ENCODE measurements around the gene ITPR1.

The ITPR1 gene

GRCh38 chr3:4505688-4506558, 12.8 kb downstream of the ITPR1 start:
- Histone ChIP-seq H3K9ac (ENCODE audit: insufficient read length, low read depth) (no peak overlapping the region), H3K27me3 (ENCODE audit: insufficient read depth, insufficient read length) (no peaks in the 10 kb centered on the region), H3K4me3 (ENCODE audit: insufficient read length, low read depth) (no peak overlapping the region), H3K36me3 (ENCODE audit: insufficient read depth, insufficient read length, low read length) (no peaks in the 10 kb centered on the region), H3K4me1 (ENCODE audit: insufficient read depth, insufficient read length) (peaks cover 3% of the 10 kb centered on the region), H3K9me3 (ENCODE audit: insufficient read depth, low read length) (no peaks in the 10 kb centered on the region)
- no peak for DNase-seq (ENCODE audit: low read depth, low spot score)
- TF ChIP-seq YY1 (IDR thresholded peaks at IDR 0.05; ENCODE audit: insufficient read depth, insufficient read length) (no peak), SUZ12 (IDR thresholded peaks at IDR 0.05; ENCODE audit: extremely low read depth, insufficient read depth, insufficient read length) (no peak), ZNF274 (IDR thresholded peaks at IDR 0.05; ENCODE audit: low read depth, low read length) (no peak)

GRCh38 chr3:4506559-4507023, 13.4 kb downstream of the ITPR1 start:
- no peaks in the 10 kb centered on the region for H3K9me3 ChIP-seq (ENCODE audit: insufficient read depth, low read length)
- DNase-seq (ENCODE audit: low read depth, low spot score): no peak
- no peaks in the 10 kb centered on the region for H3K36me3 ChIP-seq (ENCODE audit: insufficient read depth, insufficient read length, low read length)
- H3K4me3 ChIP-seq (ENCODE audit: insufficient read length, low read depth): no peak overlapping the region
- no peaks in the 10 kb centered on the region for H3K27me3 ChIP-seq (ENCODE audit: insufficient read depth, insufficient read length)
- no peak overlapping the region for H3K9ac ChIP-seq (ENCODE audit: insufficient read length, low read depth)
- TF ChIP-seq ZNF274 (IDR thresholded peaks at IDR 0.05; ENCODE audit: low read depth, low read length) (no peak), SUZ12 (IDR thresholded peaks at IDR 0.05; ENCODE audit: extremely low read depth, insufficient read depth, insufficient read length) (no peak)
- H3K4me1 ChIP-seq (ENCODE audit: insufficient read depth, insufficient read length): peaks cover 3% of the 10 kb centered on the region

DNA sequence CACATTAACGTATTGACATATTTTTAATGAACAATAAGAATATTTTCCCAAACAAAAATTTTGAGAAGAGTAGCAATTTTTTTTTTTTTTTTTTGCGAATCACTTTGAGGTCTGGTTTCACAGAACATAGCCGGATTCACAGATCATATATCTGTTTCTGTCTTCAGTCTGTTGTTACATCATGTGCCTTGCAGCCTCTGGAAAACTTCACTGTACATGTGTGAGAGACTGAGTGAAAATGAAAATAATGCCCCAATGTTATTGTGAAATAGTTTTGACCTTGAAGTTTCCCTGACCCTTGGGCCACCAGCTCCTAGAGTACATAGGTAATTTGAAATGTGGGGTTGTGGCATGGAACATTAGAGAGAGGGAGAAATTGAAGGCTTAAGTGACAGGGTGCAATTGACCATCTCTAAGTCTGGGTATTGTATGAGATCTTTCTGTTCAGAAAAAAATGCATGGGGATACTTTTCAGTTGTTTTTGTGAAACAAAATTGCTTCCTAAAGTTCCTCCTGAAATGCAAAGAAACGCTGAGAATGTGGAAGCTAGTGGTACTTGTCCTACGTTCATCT, 14.0 kb downstream of the ITPR1 start:
- no peak for DNase-seq (ENCODE audit: low read depth, low spot score)
- Histone ChIP-seq H3K36me3 (ENCODE audit: insufficient read depth, insufficient read length, low read length) (no peaks in the 10 kb centered on the region), H3K4me1 (ENCODE audit: insufficient read depth, insufficient read length) (peaks cover 3% of the 10 kb centered on the region), H3K4me3 (ENCODE audit: insufficient read length, low read depth) (no peak overlapping the region), H3K9me3 (ENCODE audit: insufficient read depth, low read length) (no peaks in the 10 kb centered on the region), H3K27me3 (ENCODE audit: insufficient read depth, insufficient read length) (no peaks in the 10 kb centered on the region), H3K9ac (ENCODE audit: insufficient read length, low read depth) (no peak overlapping the region)
- TF ChIP-seq SUZ12 (IDR thresholded peaks at IDR 0.05; ENCODE audit: extremely low read depth, insufficient read depth, insufficient read length) (no peak), ZNF274 (IDR thresholded peaks at IDR 0.05; ENCODE audit: low read depth, low read length) (no peak), YY1 (IDR thresholded peaks at IDR 0.05; ENCODE audit: insufficient read depth, insufficient read length) (no peak)

GRCh38 chr3:4508048-4508981, 15.2 kb downstream of the ITPR1 start:
- H3K36me3 ChIP-seq (ENCODE audit: insufficient read depth, insufficient read length, low read length): no peaks in the 10 kb centered on the region
- H3K9ac ChIP-seq (ENCODE audit: insufficient read length, low read depth): no peak overlapping the region
- H3K9me3 ChIP-seq (ENCODE audit: insufficient read depth, low read length): no peaks in the 10 kb centered on the region
- H3K27me3 ChIP-seq (ENCODE audit: insufficient read depth, insufficient read length): no peaks in the 10 kb centered on the region
- peaks cover 3% of the 10 kb centered on the region for H3K4me1 ChIP-seq (ENCODE audit: insufficient read depth, insufficient read length)
- no peak for DNase-seq (ENCODE audit: low read depth, low spot score)
- H3K4me3 ChIP-seq (ENCODE audit: insufficient read length, low read depth): no peak overlapping the region
- no peak for TF ChIP-seq ZNF274 (IDR thresholded peaks at IDR 0.05; ENCODE audit: low read depth, low read length)
- TF ChIP-seq YY1 (IDR thresholded peaks at IDR 0.05; ENCODE audit: insufficient read depth, insufficient read length): no peak
- no peak for TF ChIP-seq SUZ12 (IDR thresholded peaks at IDR 0.05; ENCODE audit: extremely low read depth, insufficient read depth, insufficient read length)

GRCh38 chr3:4509043-4509442, 15.9 kb downstream of the ITPR1 start:
- no peak for DNase-seq (ENCODE audit: low read depth, low spot score)
- no peak for TF ChIP-seq YY1 (IDR thresholded peaks at IDR 0.05; ENCODE audit: insufficient read depth, insufficient read length)
- no peak for TF ChIP-seq ZNF274 (IDR thresholded peaks at IDR 0.05; ENCODE audit: low read depth, low read length)
- TF ChIP-seq SUZ12 (IDR thresholded peaks at IDR 0.05; ENCODE audit: extremely low read depth, insufficient read depth, insufficient read length): no peak
- Histone ChIP-seq H3K4me1 (ENCODE audit: insufficient read depth, insufficient read length) (peaks cover 3% of the 10 kb centered on the region), H3K9ac (ENCODE audit: insufficient read length, low read depth) (no peak overlapping the region), H3K27me3 (ENCODE audit: insufficient read depth, insufficient read length) (no peaks in the 10 kb centered on the region), H3K4me3 (ENCODE audit: insufficient read length, low read depth) (no peak overlapping the region), H3K9me3 (ENCODE audit: insufficient read depth, low read length) (no peaks in the 10 kb centered on the region), H3K36me3 (ENCODE audit: insufficient read depth, insufficient read length, low read length) (no peaks in the 10 kb centered on the region)

DNA sequence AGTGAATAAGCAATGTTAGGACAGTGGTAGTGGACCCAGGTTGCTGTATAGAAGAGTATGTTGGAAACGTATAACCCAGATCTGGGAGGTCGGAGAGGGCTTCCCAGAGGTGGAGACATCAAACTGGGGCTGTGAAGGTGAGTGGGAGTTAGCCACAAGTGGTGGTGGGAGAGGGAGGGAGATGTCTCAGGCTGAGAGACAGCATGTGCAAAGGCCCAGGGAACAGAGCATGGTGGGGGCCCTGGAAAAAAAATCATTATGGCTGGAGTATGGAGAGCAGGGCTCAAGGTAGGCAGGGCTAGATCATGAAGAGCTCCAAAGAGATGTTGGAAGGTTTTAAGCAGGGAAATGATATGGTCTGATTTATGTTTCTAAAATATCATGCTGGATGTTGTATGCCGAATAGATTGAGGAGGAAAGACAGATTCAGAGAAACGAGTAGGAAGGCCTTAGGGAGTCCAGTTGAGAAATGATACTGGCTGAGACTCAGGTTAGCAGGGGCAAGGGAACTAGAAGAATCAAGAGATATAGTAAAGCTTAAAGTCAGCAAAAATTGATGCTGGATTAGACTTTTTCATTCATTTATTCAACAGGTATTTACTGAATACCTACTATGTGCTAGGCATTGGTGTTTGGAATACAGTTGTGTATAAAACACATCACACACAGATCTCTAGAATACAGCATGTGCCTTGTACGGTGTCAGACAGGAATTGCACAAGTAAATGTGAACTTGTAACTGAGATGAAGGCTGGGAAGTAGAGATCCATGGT, 17.0 kb downstream of the ITPR1 start:
- no peak for DNase-seq (ENCODE audit: low read depth, low spot score)
- Histone ChIP-seq H3K9me3 (ENCODE audit: insufficient read depth, low read length) (no peaks in the 10 kb centered on the region), H3K36me3 (ENCODE audit: insufficient read depth, insufficient read length, low read length) (no peaks in the 10 kb centered on the region), H3K4me3 (ENCODE audit: insufficient read length, low read depth) (no peak overlapping the region), H3K9ac (ENCODE audit: insufficient read length, low read depth) (no peak overlapping the region), H3K27me3 (ENCODE audit: insufficient read depth, insufficient read length) (no peaks in the 10 kb centered on the region), H3K4me1 (ENCODE audit: insufficient read depth, insufficient read length) (no peaks in the 10 kb centered on the region)
- no peak for TF ChIP-seq YY1 (IDR thresholded peaks at IDR 0.05; ENCODE audit: insufficient read depth, insufficient read length)
- no peak for TF ChIP-seq SUZ12 (IDR thresholded peaks at IDR 0.05; ENCODE audit: extremely low read depth, insufficient read depth, insufficient read length)
